ENCODE data around the gene COX6B1.

Gene COX6B1

DNA sequence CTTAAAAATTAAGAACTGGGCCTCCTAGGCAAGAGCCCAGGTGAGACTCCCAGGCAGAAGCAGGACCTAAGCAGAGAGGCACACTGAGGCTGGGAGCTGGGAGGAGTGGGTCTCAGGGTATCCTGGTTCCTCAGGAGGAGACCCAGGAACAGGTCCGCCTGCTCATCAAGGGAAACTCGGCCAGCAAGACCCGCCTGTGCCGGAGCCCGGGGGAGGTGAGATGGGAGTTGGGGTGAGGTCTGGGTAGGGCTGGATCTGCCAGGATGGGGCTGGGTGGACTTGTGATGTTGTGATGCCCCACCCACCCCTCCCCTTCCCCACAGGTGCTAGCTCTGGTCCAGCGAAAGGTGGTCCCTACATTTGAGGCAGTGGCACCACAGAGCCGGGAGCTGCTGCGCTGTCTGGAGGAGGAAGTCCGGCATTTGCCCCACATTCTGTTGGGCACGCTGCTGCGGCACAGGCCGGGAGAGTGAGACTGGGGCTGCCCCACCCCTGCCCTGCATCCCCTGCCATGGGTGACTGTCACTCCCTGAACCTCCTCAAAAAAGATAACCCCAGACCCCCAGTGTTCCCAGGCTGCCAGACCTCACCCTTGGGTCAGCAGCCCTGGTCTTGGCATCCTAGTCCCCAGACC lies 28.7 kb upstream of the COX6B1 start:
- H3K4me3 ChIP-seq (ENCODE audit: control insufficient read depth in 1 of 7, extremely low read depth in 1 of 7, insufficient read depth in 4 of 7, low read depth in 2 of 7, low read length in 6 of 7), result no peak overlapping the region
- CTCF ChIA-PET, result no interaction called here
- POLR2A ChIA-PET, result no interaction called here
- no peak for DNase-seq
- no peak overlapping the region for H3K27ac ChIP-seq (ENCODE audit: insufficient read depth in 1 of 2, low read depth in 1 of 2, low read length in 2 of 2, poor library complexity in 1 of 2, severe bottlenecking in 2 of 2)
- no peaks in the 10 kb centered on the region for H3K27me3 ChIP-seq (replicated peaks in 2 of 5; ENCODE audit: control insufficient read depth in 4 of 5, insufficient read depth in 5 of 5, low read length in 4 of 5)
- H3K36me3 ChIP-seq (ENCODE audit: control insufficient read depth in 4 of 4, insufficient read depth in 4 of 4, low read length in 3 of 4), result peaks cover 0 to 59% (median 41%) of the 10 kb centered on the region in 4 experiments
- H3K9me3 ChIP-seq (ENCODE audit: control extremely low read depth in 1 of 5, control insufficient read depth in 4 of 5, insufficient read depth in 2 of 5, low read depth in 1 of 5, low read length in 4 of 5), result no peaks in the 10 kb centered on the region
- 97% methylated on average over 8 of the region's 12 CpGs for WGBS (ENCODE audit: insufficient coverage)
- H3K4me1 ChIP-seq (ENCODE audit: control extremely low read depth in 1 of 4, control insufficient read depth in 4 of 4, insufficient read depth in 4 of 4, low read length in 3 of 4), result no peaks in the 10 kb centered on the region

DNA sequence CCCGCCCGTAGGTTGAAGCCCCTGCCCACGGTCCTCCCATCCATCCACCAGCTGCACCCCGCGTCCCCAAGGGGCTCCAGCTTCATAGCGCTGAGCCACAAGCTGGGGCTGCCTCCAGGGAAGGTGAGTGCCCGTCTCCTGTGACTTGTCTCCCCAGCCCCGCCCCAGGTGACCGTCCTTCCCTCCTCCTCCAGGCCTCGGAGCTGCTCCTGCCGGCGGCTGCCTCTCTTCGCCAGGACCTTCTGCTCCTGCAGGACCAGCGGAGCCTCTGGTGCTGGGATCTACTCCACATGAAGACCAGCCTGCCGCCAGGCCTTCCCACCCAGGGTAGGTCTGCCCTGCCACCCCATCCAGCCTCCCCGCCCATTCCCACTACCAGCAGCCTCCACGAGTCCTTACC lies 28.1 kb upstream of the COX6B1 start:
- H3K4me3 ChIP-seq (ENCODE audit: control insufficient read depth in 1 of 7, extremely low read depth in 1 of 7, insufficient read depth in 4 of 7, low read depth in 2 of 7, low read length in 6 of 7), result no peak overlapping the region
- H3K27ac ChIP-seq (ENCODE audit: insufficient read depth in 1 of 2, low read depth in 1 of 2, low read length in 2 of 2, poor library complexity in 1 of 2, severe bottlenecking in 2 of 2), result no peak overlapping the region
- no peaks in the 10 kb centered on the region for H3K9me3 ChIP-seq (ENCODE audit: control extremely low read depth in 1 of 5, control insufficient read depth in 4 of 5, insufficient read depth in 2 of 5, low read depth in 1 of 5, low read length in 4 of 5)
- peaks cover 0 to 55% (median 37%) of the 10 kb centered on the region in 4 experiments for H3K36me3 ChIP-seq (ENCODE audit: control insufficient read depth in 4 of 4, insufficient read depth in 4 of 4, low read length in 3 of 4)
- H3K27me3 ChIP-seq (replicated peaks in 2 of 5; ENCODE audit: control insufficient read depth in 4 of 5, insufficient read depth in 5 of 5, low read length in 4 of 5), result no peaks in the 10 kb centered on the region
- 100% methylated on average over 17 of the region's 17 CpGs for WGBS (ENCODE audit: insufficient coverage)
- ChIA-PET CTCF (interaction anchor here (1.0 to 1.1 kb wide), 2 partner anchors 24 to 28 kb away, joined by 3 to 5 read pairs; no protein-coding TSS in a partner anchor), POLR2A (no interaction called here)
- DNase-seq, result no peak
- no peaks in the 10 kb centered on the region for H3K4me1 ChIP-seq (ENCODE audit: control extremely low read depth in 1 of 4, control insufficient read depth in 4 of 4, insufficient read depth in 4 of 4, low read length in 3 of 4)

DNA sequence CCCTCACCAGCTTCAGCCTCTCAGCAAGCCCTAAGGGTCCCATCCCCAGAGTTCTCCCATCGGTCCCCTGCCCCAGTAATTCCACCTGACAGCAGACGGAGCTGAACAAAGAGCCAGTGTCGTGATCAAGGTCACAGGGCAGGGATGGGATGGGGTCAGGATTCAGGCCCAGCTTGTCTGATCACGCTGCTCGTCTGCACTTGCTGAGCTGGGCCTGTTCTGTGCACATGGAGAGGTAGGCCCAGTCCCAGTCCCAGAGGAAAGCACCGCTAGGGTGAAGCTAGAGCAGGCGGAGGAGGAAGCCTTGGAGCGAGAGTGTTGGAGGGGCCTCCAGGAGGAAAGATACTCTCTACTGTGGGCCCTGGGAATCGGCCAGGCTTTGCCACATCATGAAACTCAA lies 26.4 kb upstream of the COX6B1 start:
- Histone ChIP-seq H3K27me3 (replicated peaks in 2 of 5; ENCODE audit: control insufficient read depth in 4 of 5, insufficient read depth in 5 of 5, low read length in 4 of 5) (no peaks in the 10 kb centered on the region), H3K9me3 (ENCODE audit: control extremely low read depth in 1 of 5, control insufficient read depth in 4 of 5, insufficient read depth in 2 of 5, low read depth in 1 of 5, low read length in 4 of 5) (no peaks in the 10 kb centered on the region), H3K36me3 (ENCODE audit: control insufficient read depth in 4 of 4, insufficient read depth in 4 of 4, low read length in 3 of 4) (peaks cover 0 to 46% (median 27%) of the 10 kb centered on the region in 4 experiments), H3K4me3 (ENCODE audit: control insufficient read depth in 1 of 7, extremely low read depth in 1 of 7, insufficient read depth in 4 of 7, low read depth in 2 of 7, low read length in 6 of 7) (no peak overlapping the region), H3K27ac (ENCODE audit: insufficient read depth in 1 of 2, low read depth in 1 of 2, low read length in 2 of 2, poor library complexity in 1 of 2, severe bottlenecking in 2 of 2) (no peak overlapping the region), H3K4me1 (ENCODE audit: control extremely low read depth in 1 of 4, control insufficient read depth in 4 of 4, insufficient read depth in 4 of 4, low read length in 3 of 4) (no peaks in the 10 kb centered on the region)
- 98% methylated on average over 8 of the region's 9 CpGs for WGBS (ENCODE audit: insufficient coverage)
- DNase-seq, result no peak
- POLR2A ChIA-PET, result no interaction called here
- CTCF ChIA-PET, result interaction anchor here (1.4 kb wide), 1 partner anchor 10 kb away, joined by 4 read pairs; no protein-coding TSS in a partner anchor

DNA sequence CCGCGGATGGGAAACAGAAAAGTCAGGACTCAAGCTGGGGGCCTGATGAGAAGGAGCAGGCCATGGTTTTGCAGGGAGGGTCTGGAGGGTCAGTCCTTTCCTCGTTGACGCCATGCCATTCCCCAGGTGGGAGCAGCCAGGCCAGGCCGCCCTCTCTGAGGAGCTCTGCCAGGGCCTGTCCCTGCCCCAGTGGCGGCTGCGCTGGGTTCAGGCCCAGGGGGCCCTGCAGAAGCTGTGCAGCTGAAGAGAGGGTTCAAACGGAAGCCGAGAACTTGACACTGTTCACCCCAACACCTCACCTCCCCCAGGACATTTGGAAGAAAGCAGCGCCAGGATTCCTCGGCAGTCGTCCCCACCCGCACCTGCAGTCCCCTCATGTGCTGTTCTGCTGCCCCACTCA lies 25.4 kb upstream of the COX6B1 start:
- Histone ChIP-seq H3K9me3 (ENCODE audit: control extremely low read depth in 1 of 5, control insufficient read depth in 4 of 5, insufficient read depth in 2 of 5, low read depth in 1 of 5, low read length in 4 of 5) (no peaks in the 10 kb centered on the region), H3K4me1 (ENCODE audit: control extremely low read depth in 1 of 4, control insufficient read depth in 4 of 4, insufficient read depth in 4 of 4, low read length in 3 of 4) (peaks cover 0 to under 1% (median 0%) of the 10 kb centered on the region in 4 experiments), H3K27me3 (replicated peaks in 2 of 5; ENCODE audit: control insufficient read depth in 4 of 5, insufficient read depth in 5 of 5, low read length in 4 of 5) (no peaks in the 10 kb centered on the region), H3K36me3 (ENCODE audit: control insufficient read depth in 4 of 4, insufficient read depth in 4 of 4, low read length in 3 of 4) (peaks cover 0 to 36% (median 18%) of the 10 kb centered on the region in 4 experiments), H3K4me3 (ENCODE audit: control insufficient read depth in 1 of 7, extremely low read depth in 1 of 7, insufficient read depth in 4 of 7, low read depth in 2 of 7, low read length in 6 of 7) (no peak overlapping the region), H3K27ac (ENCODE audit: insufficient read depth in 1 of 2, low read depth in 1 of 2, low read length in 2 of 2, poor library complexity in 1 of 2, severe bottlenecking in 2 of 2) (no peak overlapping the region)
- 93% methylated on average over 9 of the region's 13 CpGs for WGBS (ENCODE audit: insufficient coverage)
- POLR2A ChIA-PET, result no interaction called here
- no peak for DNase-seq
- CTCF ChIA-PET, result interaction anchor here (1.4 kb wide), 1 partner anchor 9 kb away, joined by 4 read pairs; no protein-coding TSS in a partner anchor

DNA sequence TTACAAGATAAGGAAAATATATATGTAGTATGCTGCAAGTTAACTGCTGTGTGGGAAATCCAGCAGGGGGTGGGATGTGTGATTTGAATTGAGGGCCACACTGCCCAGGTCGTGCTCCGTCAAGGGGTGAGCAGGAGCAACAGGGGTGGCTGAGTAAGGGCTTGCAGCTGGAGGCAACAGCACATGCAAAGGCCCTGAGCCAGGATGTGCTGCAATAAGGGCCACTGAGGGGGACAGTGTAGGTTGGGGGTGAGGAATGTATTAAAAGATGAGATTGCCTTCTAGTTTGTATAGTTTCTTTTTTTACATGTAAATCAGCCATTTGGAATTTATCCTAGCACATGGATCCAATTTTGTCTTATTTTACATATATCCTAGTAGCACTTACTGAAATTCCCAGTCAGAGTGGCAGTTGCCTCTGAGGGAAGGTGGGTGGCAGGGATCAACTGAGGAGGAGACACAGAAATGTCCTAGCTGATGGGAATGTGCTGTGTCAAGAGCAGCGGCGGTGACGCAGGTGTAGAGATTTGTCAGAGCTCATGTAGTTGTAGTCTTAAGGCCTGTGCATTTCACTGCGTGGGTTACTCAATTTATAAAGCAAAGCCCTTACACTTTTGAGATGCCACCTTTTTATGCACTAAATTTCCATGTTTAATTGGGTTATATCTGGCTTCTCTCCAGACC lies 24.7 kb upstream of the COX6B1 start:
- Histone ChIP-seq H3K27ac (ENCODE audit: insufficient read depth in 1 of 2, low read depth in 1 of 2, low read length in 2 of 2, poor library complexity in 1 of 2, severe bottlenecking in 2 of 2) (no peak overlapping the region), H3K9me3 (ENCODE audit: control extremely low read depth in 1 of 5, control insufficient read depth in 4 of 5, insufficient read depth in 2 of 5, low read depth in 1 of 5, low read length in 4 of 5) (no peaks in the 10 kb centered on the region), H3K27me3 (replicated peaks in 2 of 5; ENCODE audit: control insufficient read depth in 4 of 5, insufficient read depth in 5 of 5, low read length in 4 of 5) (no peaks in the 10 kb centered on the region), H3K4me3 (ENCODE audit: control insufficient read depth in 1 of 7, extremely low read depth in 1 of 7, insufficient read depth in 4 of 7, low read depth in 2 of 7, low read length in 6 of 7) (no peak overlapping the region), H3K36me3 (ENCODE audit: control insufficient read depth in 4 of 4, insufficient read depth in 4 of 4, low read length in 3 of 4) (peaks cover 0 to 31% (median 14%) of the 10 kb centered on the region in 4 experiments), H3K4me1 (ENCODE audit: control extremely low read depth in 1 of 4, control insufficient read depth in 4 of 4, insufficient read depth in 4 of 4, low read length in 3 of 4) (peaks cover 0 to 7% (median 6%) of the 10 kb centered on the region in 4 experiments)
- DNase-seq, result no peak
- ChIA-PET CTCF (interaction anchor here (1.3 to 1.5 kb wide), 2 partner anchors 9 to 37 kb away, joined by 3 to 4 read pairs; no protein-coding TSS in a partner anchor), POLR2A (no interaction called here)
- WGBS (ENCODE audit: insufficient coverage), result 100% methylated on average over 3 of the region's 6 CpGs

DNA sequence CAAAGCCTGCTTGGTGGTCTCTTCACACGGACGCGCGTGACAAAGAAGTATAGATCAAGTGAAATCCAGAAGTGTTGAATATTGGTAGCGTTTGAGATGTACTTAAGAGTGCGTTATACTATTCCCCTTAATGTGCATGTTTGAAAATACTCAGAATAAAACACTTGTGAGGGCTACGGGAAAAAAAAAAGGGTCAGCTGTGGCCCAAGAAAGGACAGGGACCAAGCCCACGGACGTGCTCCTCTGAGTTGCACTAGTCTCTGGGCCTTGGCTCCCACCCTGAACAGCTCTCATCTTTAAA lies 19.9 kb upstream of the COX6B1 start:
- Histone ChIP-seq H3K4me1 (ENCODE audit: control extremely low read depth in 1 of 4, control insufficient read depth in 4 of 4, insufficient read depth in 4 of 4, low read length in 3 of 4) (peaks cover 5 to 14% (median 12%) of the 10 kb centered on the region in 4 experiments), H3K27me3 (replicated peaks in 2 of 5; ENCODE audit: control insufficient read depth in 4 of 5, insufficient read depth in 5 of 5, low read length in 4 of 5) (no peaks in the 10 kb centered on the region), H3K4me3 (ENCODE audit: control insufficient read depth in 1 of 7, extremely low read depth in 1 of 7, insufficient read depth in 4 of 7, low read depth in 2 of 7, low read length in 6 of 7) (peak overlapping the region; percentile 67 to 92 (median 87)), H3K9me3 (ENCODE audit: control extremely low read depth in 1 of 5, control insufficient read depth in 4 of 5, insufficient read depth in 2 of 5, low read depth in 1 of 5, low read length in 4 of 5) (no peaks in the 10 kb centered on the region), H3K27ac (ENCODE audit: insufficient read depth in 1 of 2, low read depth in 1 of 2, low read length in 2 of 2, poor library complexity in 1 of 2, severe bottlenecking in 2 of 2) (peak overlapping the region; percentile 78 to 96), H3K36me3 (ENCODE audit: control insufficient read depth in 4 of 4, insufficient read depth in 4 of 4, low read length in 3 of 4) (peaks cover 8 to 30% (median 25%) of the 10 kb centered on the region in 4 experiments)
- POLR2A ChIA-PET, result no interaction called here
- CTCF ChIA-PET, result interaction anchor here (1.0 kb wide), 2 partner anchors 8 to 79 kb away, joined by 3 to 4 read pairs; no protein-coding TSS in a partner anchor
- WGBS (ENCODE audit: insufficient coverage), result 26% methylated on average over 7 of the region's 9 CpGs
- DNase-seq, result no peak
